ENCODE measurements around the gene SGMS1.

GRCh38 chr10:50358925-50359687 lies 264.6 kb downstream of the SGMS1 start:
- TF ChIP-seq CTCF (optimal IDR thresholded peaks at IDR 0.05 in 1 of 3, IDR thresholded peaks at IDR 0.05 in 1 of 3, conservative IDR thresholded peaks at IDR 0.05 in 1 of 3; ENCODE audit: extremely low read depth in 1 of 3, insufficient read depth in 2 of 3, low read length in 3 of 3): no peak
- TF ChIP-seq EZH2 (IDR thresholded peaks at IDR 0.05; ENCODE audit: low read length): no peak
